HEK293T (cell line): ENCODE measurements around the gene DEGS1.

Source experiments
- ARNT ChIP-seq: fragments of 450-650 bp; IDR thresholded peaks from 2 replicates; pipeline ENCODE4 v1.6.1; 2017; ENCODE audit warnings: mild to moderate bottlenecking
- ELF4 ChIP-seq: fragments of 450-650 bp; IDR thresholded peaks from 2 replicates; pipeline ENCODE4 v1.6.1; 2017; ENCODE audit warnings: antibody characterized with exemption
- FOXK2 ChIP-seq: fragments of 450-650 bp; IDR thresholded peaks from 2 replicates; pipeline ENCODE4 v1.6.1; 2016; ENCODE audit warnings: mild to moderate bottlenecking
- FOXM1 ChIP-seq: fragments of 450-650 bp; IDR thresholded peaks from 2 replicates; pipeline ENCODE4 v1.6.1; 2017; ENCODE audit warnings: mild to moderate bottlenecking, borderline replicate concordance
- L3MBTL2 ChIP-seq: fragments of 450-650 bp; conservative IDR thresholded peaks from 2 replicates; pipeline ENCODE4 v1.6.1; 2016; ENCODE audit warnings: mild to moderate bottlenecking
- SP1 ChIP-seq: fragments of 450-650 bp; IDR thresholded peaks from 2 replicates; pipeline ENCODE4 v1.6.1; 2017
- TF ChIP-seq, protein P1 (sequence below): fragments of 450-650 bp; IDR thresholded peaks from 2 replicates; pipeline ENCODE4 v1.6.1; 2016

DNA sequence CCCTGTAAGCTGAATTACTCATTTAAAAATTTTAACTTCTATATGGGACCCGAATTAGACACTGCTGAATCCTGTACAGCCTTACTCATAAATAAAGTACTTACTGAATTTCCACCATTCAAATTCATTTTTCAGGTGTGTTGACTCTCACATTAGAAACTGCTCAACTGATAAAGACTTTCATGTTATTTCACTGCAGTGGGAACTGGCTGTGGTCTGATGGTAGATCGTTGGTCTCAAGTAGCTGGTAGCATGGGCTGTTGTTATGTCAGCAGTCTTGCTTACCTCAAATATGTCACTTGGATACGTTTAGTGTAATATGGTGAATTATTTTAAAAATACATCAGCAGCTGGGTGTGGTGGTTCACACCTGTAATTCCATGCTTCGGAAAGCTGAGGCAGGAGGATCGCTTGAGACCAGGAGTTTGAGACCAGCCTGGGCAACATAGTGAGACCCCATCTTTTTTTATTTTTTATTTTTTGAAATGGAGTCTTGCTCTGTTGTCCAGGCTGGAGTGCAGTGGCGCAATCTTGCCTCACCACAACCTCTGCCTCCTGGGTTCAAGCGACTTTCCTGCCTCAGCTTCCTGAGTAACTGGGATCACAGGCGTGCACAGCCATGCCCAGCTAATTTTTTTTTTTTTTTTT, 10.4 kb downstream of the DEGS1 start:
- no peak for TF ChIP-seq ARNT
- TF ChIP-seq, protein P1, sequence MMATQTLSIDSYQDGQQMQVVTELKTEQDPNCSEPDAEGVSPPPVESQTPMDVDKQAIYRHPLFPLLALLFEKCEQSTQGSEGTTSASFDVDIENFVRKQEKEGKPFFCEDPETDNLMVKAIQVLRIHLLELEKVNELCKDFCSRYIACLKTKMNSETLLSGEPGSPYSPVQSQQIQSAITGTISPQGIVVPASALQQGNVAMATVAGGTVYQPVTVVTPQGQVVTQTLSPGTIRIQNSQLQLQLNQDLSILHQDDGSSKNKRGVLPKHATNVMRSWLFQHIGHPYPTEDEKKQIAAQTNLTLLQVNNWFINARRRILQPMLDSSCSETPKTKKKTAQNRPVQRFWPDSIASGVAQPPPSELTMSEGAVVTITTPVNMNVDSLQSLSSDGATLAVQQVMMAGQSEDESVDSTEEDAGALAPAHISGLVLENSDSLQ = no peak
- no peak for TF ChIP-seq ELF4
- TF ChIP-seq L3MBTL2 = no peak
- TF ChIP-seq FOXM1 = no peak
- no peak for TF ChIP-seq SP1
- TF ChIP-seq FOXK2 = no peak
